GM21576 (cell line): ENCODE results near the gene SFXN4.
"Not testable (repeated sequence)": the region's sequence is repeated elsewhere in the genome, so short reads cannot be mapped to it uniquely, and the experiment has no call there.

Experiments used
- ATAC-seq: cut with Tn5 transposase; IDR thresholded peaks from one replicate; pipeline ENCODE4 v1.9.1; 2021; ENCODE audit warnings: mild to moderate bottlenecking, moderate library complexity; ENCODE audit not compliant: unreplicated experiment

The SFXN4 gene

GRCh38 chr10:119149157-119149556 lies 16.4 kb downstream of the SFXN4 start:
- ATAC-seq: no peak

GRCh38 chr10:119143657-119144056 lies 21.9 kb downstream of the SFXN4 start:
- no peak for ATAC-seq

DNA sequence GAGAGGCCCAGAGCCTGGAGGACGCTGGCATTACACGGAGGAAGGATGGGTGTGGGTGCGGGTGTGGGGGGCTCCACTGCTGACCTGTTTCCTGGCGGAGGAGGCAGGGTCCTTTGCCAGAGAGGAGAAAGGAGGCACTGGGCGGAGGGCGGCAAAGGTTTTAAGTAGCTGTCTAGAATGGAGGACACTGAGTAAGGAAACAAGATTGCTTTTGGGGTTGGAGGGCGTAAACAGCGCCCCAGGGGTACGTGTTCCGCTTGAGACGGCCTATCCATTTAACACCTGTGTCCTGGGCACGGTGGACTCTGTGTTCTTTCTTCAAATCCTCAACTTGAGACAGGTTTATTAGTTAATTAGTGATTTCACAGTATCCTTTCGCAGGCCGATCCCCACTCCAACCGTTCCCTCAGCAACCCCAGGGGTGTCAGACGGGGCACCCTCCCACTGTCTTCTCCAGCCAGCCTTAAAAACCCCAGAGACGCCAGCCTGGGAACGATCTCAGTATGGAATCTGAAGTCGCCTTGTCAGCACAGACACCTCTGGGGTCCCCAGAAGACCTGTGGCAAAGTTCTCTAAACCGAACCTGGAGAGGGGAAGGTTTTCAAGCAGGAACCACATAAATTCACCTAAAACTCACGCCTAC lies 24.8 kb downstream of the SFXN4 start:
- no peak for ATAC-seq

GRCh38 chr10:119139464-119140067 lies 25.9 kb downstream of the SFXN4 start:
- ATAC-seq: no peak

- no peak for ATAC-seq
Observed at GRCh38 chr10:119138346-119139306, 26.9 kb downstream of the SFXN4 start.

- ATAC-seq: not testable (repeated sequence)
Observed at GRCh38 chr10:119137878-119138277, 27.6 kb downstream of the SFXN4 start.

- no peak for ATAC-seq
Observed at GRCh38 chr10:119136084-119136483, 29.4 kb downstream of the SFXN4 start.

DNA sequence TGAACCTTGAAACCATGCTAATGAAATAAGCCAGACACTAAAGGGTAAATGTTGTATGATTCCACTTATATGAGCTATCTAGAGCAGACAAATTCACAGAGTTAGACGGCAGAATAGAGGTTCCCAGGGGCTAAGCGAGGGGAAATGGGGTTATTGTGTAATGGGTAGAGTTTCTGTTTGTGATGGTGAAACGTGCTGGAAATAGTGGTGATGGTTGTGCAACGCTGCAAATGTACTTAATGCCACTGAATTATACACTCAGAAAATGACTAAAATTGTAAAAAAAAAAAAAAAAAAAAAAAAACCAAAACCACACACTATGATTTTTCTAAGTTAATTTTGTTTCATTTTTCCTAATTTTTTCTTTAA lies 30.0 kb downstream of the SFXN4 start:
- no peak for ATAC-seq

- no peak for ATAC-seq
Observed at GRCh38 chr10:119133949-119134348, 31.6 kb downstream of the SFXN4 start.

GRCh38 chr10:119132521-119133345 lies 32.8 kb downstream of the SFXN4 start:
- ATAC-seq: no peak

- peak; percentile 70 for ATAC-seq
Observed at GRCh38 chr10:119131512-119132240, 33.8 kb downstream of the SFXN4 start.

DNA sequence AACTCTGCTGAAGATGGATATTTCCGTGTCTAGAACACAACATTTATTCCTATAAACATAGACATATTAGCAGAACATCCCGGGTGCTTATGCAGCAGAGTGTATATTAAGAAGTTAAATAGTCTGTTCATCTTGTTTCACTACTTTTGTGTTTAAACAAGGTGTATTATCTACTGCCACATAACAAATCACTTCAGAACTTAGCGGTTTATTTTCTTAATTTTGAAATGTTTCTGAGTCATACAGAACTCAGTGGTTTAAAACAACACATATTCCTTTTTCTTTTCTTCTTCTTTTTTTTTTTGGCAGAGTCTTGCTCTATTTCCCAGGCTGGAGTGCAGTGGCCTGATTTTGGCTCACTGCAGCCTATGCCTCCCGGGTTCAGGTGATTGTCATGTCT lies 35.8 kb downstream of the SFXN4 start:
- no peak for ATAC-seq

- no peak for ATAC-seq
Observed at GRCh38 chr10:119125942-119126341, 39.6 kb downstream of the SFXN4 start.

DNA sequence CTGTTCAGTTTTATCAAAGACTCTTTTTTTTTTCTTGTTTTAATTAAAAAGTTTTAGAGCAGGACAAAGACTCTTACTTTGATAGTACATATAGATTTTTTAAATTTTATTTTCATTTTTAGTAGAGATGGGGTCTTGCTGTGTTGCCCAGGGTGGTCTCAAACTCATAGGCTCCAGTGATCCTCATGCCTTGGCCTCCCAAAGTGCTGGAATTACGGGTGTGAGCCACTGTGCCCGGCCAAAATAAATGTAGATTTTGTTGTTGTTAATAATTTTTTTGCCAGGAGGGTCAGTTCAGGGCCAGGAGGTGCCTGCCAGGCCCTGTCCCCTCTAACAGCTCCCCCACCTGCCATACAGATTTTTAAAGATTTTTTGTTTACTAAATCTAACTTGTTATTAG lies 44.6 kb downstream of the SFXN4 start:
- no peak for ATAC-seq

GRCh38 chr10:119120413-119120867 lies 45.1 kb downstream of the SFXN4 start:
- peak; percentile 88 for ATAC-seq

- ATAC-seq: no peak
Observed at GRCh38 chr10:119119400-119119799, 46.1 kb downstream of the SFXN4 start.

DNA sequence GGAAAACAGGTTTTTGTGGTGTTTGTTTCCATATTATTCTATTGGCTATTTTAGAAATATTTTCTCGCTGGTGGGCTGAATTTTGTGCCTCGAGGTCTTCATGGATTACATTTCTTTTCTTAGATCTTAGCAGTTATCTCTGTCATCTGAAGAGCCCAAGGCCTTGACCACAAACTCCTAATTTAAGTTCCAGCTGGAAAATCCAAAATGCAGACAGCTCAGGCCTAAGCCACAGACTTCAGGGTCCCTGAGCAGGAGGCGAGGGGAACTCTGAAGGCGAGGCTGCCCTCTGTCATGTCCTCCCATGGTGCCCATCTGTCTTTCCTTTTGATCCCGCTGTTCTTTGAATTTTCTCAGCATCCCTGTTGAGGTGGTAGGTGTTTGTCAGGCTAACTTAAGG lies 47.3 kb downstream of the SFXN4 start:
- ATAC-seq: no peak

GRCh38 chr10:119116326-119116951 lies 49.1 kb downstream of the SFXN4 start:
- ATAC-seq: no peak

- ATAC-seq: no peak
Observed at GRCh38 chr10:119115926-119116325, 49.6 kb downstream of the SFXN4 start.
